Activated naive CD4-positive, alpha-beta T cell treated with anti-CD3 and anti-CD28 coated beads, Interleukin-2, amount 50 U/mL, for 16 hours (primary cell): Measurements from ENCODE around the gene ALCAM.
"Not testable (repeated sequence)": the region's sequence is repeated elsewhere in the genome, so short reads cannot be mapped to it uniquely, and the experiment has no call there.

Source experiments
- DNase-seq: peaks from one replicate; pipeline ENCODE4 v3.0.0-alpha.2; 2020

ALCAM gene

GRCh38 chr3:105392598-105392997, 25.9 kb downstream of the ALCAM start:
- DNase-seq = not testable (repeated sequence)

GRCh38 chr3:105394177-105394576, 27.5 kb downstream of the ALCAM start:
- no peak for DNase-seq

GRCh38 chr3:105397974-105398373, 31.3 kb downstream of the ALCAM start:
- no peak for DNase-seq

- no peak for DNase-seq
These were observed 31.7 kb downstream of the ALCAM start for GRCh38 chr3:105398437-105398836.

GRCh38 chr3:105399062-105399461, 32.4 kb downstream of the ALCAM start:
- no peak for DNase-seq

GRCh38 chr3:105399611-105400010, 32.9 kb downstream of the ALCAM start:
- no peak for DNase-seq

GRCh38 chr3:105401254-105401653, 34.5 kb downstream of the ALCAM start:
- no peak for DNase-seq

- no peak for DNase-seq
These were observed 35.0 kb downstream of the ALCAM start for GRCh38 chr3:105401691-105402149.

- DNase-seq = no peak
These were observed 35.6 kb downstream of the ALCAM start for GRCh38 chr3:105402287-105402801.

GRCh38 chr3:105403034-105403433, 36.3 kb downstream of the ALCAM start:
- DNase-seq = not testable (repeated sequence)

- DNase-seq = no peak
These were observed 39.6 kb downstream of the ALCAM start for GRCh38 chr3:105406268-105406667.

- DNase-seq = no peak
These were observed 42.7 kb downstream of the ALCAM start for GRCh38 chr3:105409364-105409763.

- DNase-seq = no peak
These were observed 46.7 kb downstream of the ALCAM start for GRCh38 chr3:105413343-105413887.

GRCh38 chr3:105414841-105415240, 48.1 kb downstream of the ALCAM start:
- DNase-seq = no peak

- DNase-seq = no peak
These were observed 49.2 kb downstream of the ALCAM start for GRCh38 chr3:105415951-105416350.

- no peak for DNase-seq
These were observed 51.0 kb downstream of the ALCAM start for GRCh38 chr3:105417525-105418289.

GRCh38 chr3:105422645-105423044, 55.9 kb downstream of the ALCAM start:
- no peak for DNase-seq

GRCh38 chr3:105423397-105423796, 56.7 kb downstream of the ALCAM start:
- DNase-seq = no peak

GRCh38 chr3:105424412-105425152, 57.9 kb downstream of the ALCAM start:
- no peak for DNase-seq

- DNase-seq = no peak
These were observed 58.4 kb downstream of the ALCAM start for GRCh38 chr3:105425153-105425502.

GRCh38 chr3:105427332-105427731, 60.6 kb downstream of the ALCAM start:
- no peak for DNase-seq

- no peak for DNase-seq
These were observed 62.5 kb downstream of the ALCAM start for GRCh38 chr3:105429034-105429762.

GRCh38 chr3:105430455-105430854, 63.7 kb downstream of the ALCAM start:
- no peak for DNase-seq
